Measurements from ENCODE around the gene LMTK2.

- TF ChIP-seq POLR2A (IDR thresholded peaks at IDR 0.05; ENCODE audit: low read depth, low read length) (no peak), POLR2AphosphoS5 (IDR thresholded peaks at IDR 0.05; ENCODE audit: low read depth, low read length) (no peak), TAF1 (IDR thresholded peaks at IDR 0.05; ENCODE audit: low read depth, low read length) (no peak), SPI1 (IDR thresholded peaks at IDR 0.05; ENCODE audit: low read depth, low read length) (no peak), POU2F2 (IDR thresholded peaks at IDR 0.05; ENCODE audit: low read depth, low read length) (no peak)
Observed at GRCh38 chr7:98079891-98080648, 26.6 kb upstream of the LMTK2 start.
